HEK293 (cell line): ENCODE measurements around the gene LTC4S.

Source experiments
- CTCF ChIP-seq: fragments of 450-650 bp; formaldehyde crosslinking; IDR thresholded peaks from 2 replicates; pipeline ENCODE4 v1.5.1; 2016; ENCODE audit warnings: missing biosample characterization, missing genetic modification characterization
- HOXA7 ChIP-seq: sonication (generic); formaldehyde crosslinking; IDR thresholded peaks from 2 replicates; pipeline ENCODE4 v1.8.1; 2022; ENCODE audit warnings: missing genetic modification reagents, borderline replicate concordance
- REST ChIP-seq: fragments of 450-650 bp; formaldehyde crosslinking; IDR thresholded peaks from 2 replicates; pipeline ENCODE4 v1.5.1; 2016; ENCODE audit warnings: missing biosample characterization, missing genetic modification characterization
- ZNF23 ChIP-seq: fragments of 450-650 bp; formaldehyde crosslinking; IDR thresholded peaks from 2 replicates; pipeline ENCODE4 v1.5.1; 2016; ENCODE audit warnings: missing biosample characterization, missing genetic modification characterization, borderline replicate concordance
- ZNF324 ChIP-seq: fragments of 450-650 bp; formaldehyde crosslinking; IDR thresholded peaks from 2 replicates; pipeline ENCODE4 v1.5.1; 2016; ENCODE audit warnings: missing biosample characterization, missing genetic modification characterization
- ZNF350 ChIP-seq: fragments of 450-650 bp; formaldehyde crosslinking; IDR thresholded peaks from 2 replicates; pipeline ENCODE4 v1.5.0; 2017; ENCODE audit warnings: missing biosample characterization, mild to moderate bottlenecking, missing genetic modification characterization
- ZNF501 ChIP-seq: fragments of 450-650 bp; formaldehyde crosslinking; IDR thresholded peaks from 2 replicates; pipeline ENCODE4 v1.5.1; 2016; ENCODE audit warnings: missing biosample characterization, missing genetic modification characterization
- ZNF639 ChIP-seq: fragments of 450-650 bp; formaldehyde crosslinking; IDR thresholded peaks from 2 replicates; pipeline ENCODE4 v1.5.1; 2016; ENCODE audit warnings: missing biosample characterization, missing genetic modification characterization

- no peak for TF ChIP-seq CTCF
- TF ChIP-seq HOXA7: no peak
- no peak for TF ChIP-seq ZNF324 (tag by site-specific recombination)
- TF ChIP-seq REST (tag by site-specific recombination): no peak
- TF ChIP-seq ZNF23 (tag by site-specific recombination): no peak
- no peak for TF ChIP-seq ZNF350
- no peak for TF ChIP-seq ZNF501 (tag by site-specific recombination)
- TF ChIP-seq ZNF639 (tag by site-specific recombination): no peak
These were observed 1.7 kb upstream of the LTC4S start for GRCh38 chr5:179791881-179792611.
